Measurements from ENCODE around the gene XPO5.
"Not testable (repeated sequence)": the region's sequence is repeated elsewhere in the genome, so short reads cannot be mapped to it uniquely, and the experiment has no call there.

Gene XPO5

GRCh38 chr6:43588194-43588593, 12.4 kb upstream of the XPO5 start:
- DNase-seq (ENCODE audit: extremely low spot score, insufficient read length, low read depth): no peak
- FAIRE-seq: no peak

- FAIRE-seq (no peak), DNase-seq (ENCODE audit: extremely low spot score, insufficient read length, low read depth) (no peak)
Observed at GRCh38 chr6:43584892-43585570, 9.2 kb upstream of the XPO5 start.

GRCh38 chr6:43582911-43583310, 7.1 kb upstream of the XPO5 start:
- DNase-seq (ENCODE audit: extremely low spot score, insufficient read length, low read depth) (no peak), FAIRE-seq (no peak)

GRCh38 chr6:43579171-43579570, 3.3 kb upstream of the XPO5 start:
- FAIRE-seq: no peak
- DNase-seq (ENCODE audit: extremely low spot score, insufficient read length, low read depth): no peak

GRCh38 chr6:43578748-43579147, 2.9 kb upstream of the XPO5 start:
- no peak for FAIRE-seq

GRCh38 chr6:43575105-43575771, 600 bp downstream of the XPO5 start:
- no peak for FAIRE-seq
- no peak for DNase-seq (ENCODE audit: extremely low spot score, insufficient read length, low read depth)

More at GRCh38 chr6:43578748-43579147, 2.9 kb upstream of the XPO5 start:
- DNase-seq (ENCODE audit: extremely low spot score, insufficient read length, low read depth): no peak

- DNase-seq (ENCODE audit: extremely low spot score, insufficient read length, low read depth): no peak
- FAIRE-seq: no peak
Observed at GRCh38 chr6:43572015-43572414, 3.8 kb downstream of the XPO5 start.

GRCh38 chr6:43570876-43571441, 4.9 kb downstream of the XPO5 start:
- FAIRE-seq (no peak), DNase-seq (ENCODE audit: extremely low spot score, insufficient read length, low read depth) (no peak)

GRCh38 chr6:43559328-43559727, 16.5 kb downstream of the XPO5 start:
- DNase-seq (ENCODE audit: extremely low spot score, insufficient read length, low read depth) (no peak), FAIRE-seq (no peak)

GRCh38 chr6:43557620-43558019, 18.2 kb downstream of the XPO5 start:
- FAIRE-seq; DNase-seq (ENCODE audit: extremely low spot score, insufficient read length, low read depth): not testable (repeated sequence)

- FAIRE-seq (peak; percentile 60), DNase-seq (ENCODE audit: extremely low spot score, insufficient read length, low read depth) (no peak)
Observed at GRCh38 chr6:43547222-43547621, 28.6 kb downstream of the XPO5 start.

- no peak for DNase-seq (ENCODE audit: extremely low spot score, insufficient read length, low read depth)
- FAIRE-seq: no peak
Observed at GRCh38 chr6:43544461-43544860, 31.4 kb downstream of the XPO5 start.

- DNase-seq (ENCODE audit: extremely low spot score, insufficient read length, low read depth) (peak; percentile 32), FAIRE-seq (peak; percentile 81)
Observed at GRCh38 chr6:43541774-43542471, 33.9 kb downstream of the XPO5 start.

- FAIRE-seq (no peak), DNase-seq (ENCODE audit: extremely low spot score, insufficient read length, low read depth) (no peak)
Observed at GRCh38 chr6:43540507-43540906, 35.3 kb downstream of the XPO5 start.

- FAIRE-seq; DNase-seq (ENCODE audit: extremely low spot score, insufficient read length, low read depth): not testable (repeated sequence)
Observed at GRCh38 chr6:43539409-43539808, 36.4 kb downstream of the XPO5 start.

GRCh38 chr6:43538986-43539385, 36.9 kb downstream of the XPO5 start:
- FAIRE-seq; DNase-seq (ENCODE audit: extremely low spot score, insufficient read length, low read depth): not testable (repeated sequence)

- FAIRE-seq (no peak), DNase-seq (ENCODE audit: extremely low spot score, insufficient read length, low read depth) (no peak)
Observed at GRCh38 chr6:43532201-43532600, 43.6 kb downstream of the XPO5 start.

- FAIRE-seq: no peak
- DNase-seq (ENCODE audit: extremely low spot score, insufficient read length, low read depth): no peak
Observed at GRCh38 chr6:43524483-43524961, 51.3 kb downstream of the XPO5 start.

- FAIRE-seq: no peak
- no peak for DNase-seq (ENCODE audit: extremely low spot score, insufficient read length, low read depth)
Observed at GRCh38 chr6:43523284-43523683, 52.6 kb downstream of the XPO5 start.

GRCh38 chr6:43522547-43523261, 53.1 kb downstream of the XPO5 start:
- DNase-seq (ENCODE audit: extremely low spot score, insufficient read length, low read depth) (no peak), FAIRE-seq (no peak)
